PC-9 (cell line): Measurements from ENCODE around the gene IMMP2L. TPM values are rescaled to one million over a fixed set of nuclear protein-coding genes. Genes with fewer than 3 reads are reported as not detected.

ENCODE experiments used
- BruUV-seq: library from RNA; stranded (reverse); fragments of 400-500 nt; replicated peaks from 2 replicates; lab custom pipeline; 2021; lab: Mats Ljungman, UMichigan
- CTCF ChIA-PET: fragments of 300-600 bp; sonication (Branson Sonifier 250); formaldehyde crosslinking; loops from one replicate; lab custom pipeline; 2022; ENCODE audit warnings: antibody characterized with exemption; lab: Charles Lee
- POLR2A ChIA-PET: fragments of 300-600 bp; sonication (Branson Sonifier 250); formaldehyde crosslinking; loops from one replicate; lab custom pipeline; 2022; ENCODE audit warnings: antibody characterized with exemption; ENCODE audit not compliant: unreplicated experiment; lab: Charles Lee
- DNase-seq, 2 experiments: peaks; one replicate each; pipeline versions ENCODE4 v3.0.0 to v3.0.0-alpha.2; 2015 to 2022; ENCODE audit warnings: mixed read lengths in 1 of 2
- H2AFZ ChIP-seq: fragments of 200-600 bp; sonication (generic); 2 replicates; pipeline ENCODE4 v1.8.1; 2017; ENCODE audit warnings: antibody characterized with exemption
- H3F3A ChIP-seq: fragments of 200-600 bp; sonication (generic); 2 replicates; pipeline ENCODE4 v1.8.1; 2017; ENCODE audit warnings: antibody characterized with exemption, mild to moderate bottlenecking, low read depth; ENCODE audit not compliant: insufficient read depth
- H3K27ac ChIP-seq: fragments of 200-600 bp; sonication (generic); 2 replicates; pipeline ENCODE4 v1.6.1; 2016; ENCODE audit warnings: mixed run types
- H3K27me3 ChIP-seq: fragments of 200-600 bp; sonication (generic); 2 replicates; pipeline ENCODE4 v1.6.1; 2016; ENCODE audit warnings: low read depth, mixed run types; ENCODE audit not compliant: insufficient read depth
- H3K36me3 ChIP-seq: fragments of 200-600 bp; sonication (generic); 2 replicates; pipeline ENCODE4 v1.6.1; 2016; ENCODE audit warnings: low read depth, mixed run types
- H3K4me1 ChIP-seq: fragments of 200-600 bp; sonication (generic); replicated peaks from 2 replicates; pipeline ENCODE4 v1.6.1; 2016; ENCODE audit warnings: mixed run types; ENCODE audit not compliant: insufficient read depth
- H3K4me2 ChIP-seq: fragments of 200-600 bp; sonication (generic); 2 replicates; pipeline ENCODE4 v1.6.1; 2017; ENCODE audit warnings: mixed run types
- H3K4me3 ChIP-seq: fragments of 200-600 bp; sonication (generic); 2 replicates; pipeline ENCODE4 v1.6.1; 2016; ENCODE audit warnings: mixed run types
- H3K79me2 ChIP-seq: fragments of 200-600 bp; sonication (generic); 2 replicates; pipeline ENCODE4 v1.6.1; 2017; ENCODE audit warnings: low read depth, mixed run types
- H3K9me2 ChIP-seq: fragments of 200-600 bp; sonication (generic); 2 replicates; pipeline ENCODE4 v1.8.1; 2017; ENCODE audit warnings: mild to moderate bottlenecking; ENCODE audit not compliant: insufficient read depth
- H3K9me3 ChIP-seq: fragments of 200-600 bp; sonication (generic); 2 replicates; pipeline ENCODE4 v1.8.1; 2016; ENCODE audit warnings: low read depth; ENCODE audit not compliant: insufficient read depth
- H4K20me1 ChIP-seq: fragments of 200-600 bp; sonication (generic); 2 replicates; pipeline ENCODE4 v1.8.1; 2017; ENCODE audit not compliant: insufficient read depth
- CTCF ChIP-seq: fragments of 200-600 bp; sonication (generic); conservative IDR thresholded peaks from 2 replicates; pipeline ENCODE4 v1.6.1; 2017; ENCODE audit warnings: mixed run types, antibody characterized with exemption, mild to moderate bottlenecking, moderate library complexity
- EZH2 ChIP-seq: fragments of 200-600 bp; sonication (generic); IDR thresholded peaks from 2 replicates; pipeline ENCODE4 v1.8.0; 2017; ENCODE audit warnings: antibody characterized with exemption, low read depth
- intact Hi-C: fragments of 100-400 bp; cut with micrococcal nuclease; formaldehyde crosslinking; loops from one replicate; pipeline ENCODE4 v1.10.0; 2022; ENCODE audit not compliant: unreplicated experiment
- total RNA-seq: library from RNA; stranded (reverse); gene quantifications from 2 replicates; pipeline ENCODE4 v1.2.3, GENCODE V29; 2021

Gene IMMP2L
- total RNA-seq, 1 experiment from 2014 or later = 40.5 TPM

GRCh38 chr7:110948280-110948679 lies 614.0 kb downstream of the IMMP2L start:
- Histone ChIP-seq H3K27ac (no peak overlapping the region), H3K36me3 (no peaks in the 10 kb centered on the region), H3K9me2 (no peaks in the 10 kb centered on the region), H3K9me3 (no peaks in the 10 kb centered on the region), H3K4me3 (no peak overlapping the region), H3K4me1 (no peaks in the 10 kb centered on the region), H2AFZ (no peak overlapping the region), H3K79me2 (no peaks in the 10 kb centered on the region), H4K20me1 (no peaks in the 10 kb centered on the region), H3F3A (no peaks in the 10 kb centered on the region), H3K27me3 (no peaks in the 10 kb centered on the region), H3K4me2 (no peak overlapping the region)
- ChIA-PET POLR2A (interaction anchor here (0.6 kb wide), 1 partner anchor 1117 kb away, joined by 3 read pairs; no protein-coding TSS in a partner anchor), CTCF (no interaction called here)
- BruUV-seq = no TSS peak
- TF ChIP-seq EZH2 = no peak
- no peak for TF ChIP-seq CTCF
- intact Hi-C loops = no loop called here
- no peak for DNase-seq

GRCh38 chr7:110947408-110947807 lies 614.9 kb downstream of the IMMP2L start:
- BruUV-seq = no TSS peak
- intact Hi-C loops = no loop called here

GRCh38 chr7:110944966-110945644 lies 617.2 kb downstream of the IMMP2L start:
- CTCF ChIA-PET = no interaction called here
- intact Hi-C loops = no loop called here

More at GRCh38 chr7:110947408-110947807, 614.9 kb downstream of the IMMP2L start:
- H3K4me3 ChIP-seq = no peak overlapping the region
- H3K27ac ChIP-seq = no peak overlapping the region
- H3K9me3 ChIP-seq = no peaks in the 10 kb centered on the region
- H2AFZ ChIP-seq = no peak overlapping the region
- H3K4me2 ChIP-seq = no peak overlapping the region
- H3K9me2 ChIP-seq = no peaks in the 10 kb centered on the region
- DNase-seq = no peak
- no peaks in the 10 kb centered on the region for H3K27me3 ChIP-seq
- no peaks in the 10 kb centered on the region for H3K79me2 ChIP-seq
- no peaks in the 10 kb centered on the region for H3F3A ChIP-seq
- POLR2A ChIA-PET = no interaction called here
- H3K4me1 ChIP-seq = no peaks in the 10 kb centered on the region
- TF ChIP-seq CTCF = no peak
- no peak for TF ChIP-seq EZH2
- H4K20me1 ChIP-seq = no peaks in the 10 kb centered on the region
- no peaks in the 10 kb centered on the region for H3K36me3 ChIP-seq
- CTCF ChIA-PET = no interaction called here

More at GRCh38 chr7:110944966-110945644, 617.2 kb downstream of the IMMP2L start:
- Histone ChIP-seq H3F3A (no peaks in the 10 kb centered on the region), H3K9me3 (no peaks in the 10 kb centered on the region), H3K4me1 (no peaks in the 10 kb centered on the region), H3K36me3 (no peaks in the 10 kb centered on the region), H3K79me2 (no peaks in the 10 kb centered on the region), H3K27ac (no peak overlapping the region), H2AFZ (no peak overlapping the region), H3K4me3 (no peak overlapping the region), H3K4me2 (no peak overlapping the region), H4K20me1 (no peaks in the 10 kb centered on the region), H3K27me3 (no peaks in the 10 kb centered on the region), H3K9me2 (no peaks in the 10 kb centered on the region)
- TF ChIP-seq EZH2 = no peak
- no peak for TF ChIP-seq CTCF
- BruUV-seq = no TSS peak
- DNase-seq = no peak
- POLR2A ChIA-PET = no interaction called here
